Colonic mucosa (tissue), 4 donors: Measurements from ENCODE around the gene SUPT5H. TPM values are rescaled to one million over a fixed set of nuclear protein-coding genes. Genes with fewer than 3 reads are reported as not detected.
A peak's percentile ranks its signal among the peaks of the same experiment; 100 is the strongest.

Experiments used
- DNase-seq: peaks from one replicate; pipeline ENCODE4 v3.0.0-alpha.2; 2020
- H3K27ac ChIP-seq: fragments of 200-600 bp; one replicate; pipeline ENCODE4 v1.8.0; 2021
- H3K27me3 ChIP-seq: fragments of 200-600 bp; one replicate; pipeline ENCODE4 v1.8.0; 2021
- H3K36me3 ChIP-seq: fragments of 200-600 bp; one replicate; pipeline ENCODE4 v1.8.0; 2021
- H3K4me1 ChIP-seq: fragments of 200-600 bp; one replicate; pipeline ENCODE4 v1.8.0; 2021; ENCODE audit warnings: mild to moderate bottlenecking
- H3K4me3 ChIP-seq: fragments of 200-600 bp; one replicate; pipeline ENCODE4 v1.8.0; 2021
- H3K9ac ChIP-seq, 2 donors: one replicate each; pipeline ENCODE4 v1.7.0; 2013; ENCODE audit warnings: control low read depth in 2 of 2, low read depth in 2 of 2, low read length in 2 of 2
- H3K9me3 ChIP-seq: fragments of 200-600 bp; one replicate; pipeline ENCODE4 v1.8.0; 2021
- CTCF ChIP-seq: fragments of 200-600 bp; IDR thresholded peaks from one replicate; pipeline ENCODE4 v1.8.0; 2022; ENCODE audit warnings: antibody characterized with exemption, mild to moderate bottlenecking
- intact Hi-C: fragments of 100-400 bp; cut with DNase I; formaldehyde crosslinking; loops from one replicate; pipeline ENCODE4 v1.14.1; 2022
- total RNA-seq, 2 donors: library from RNA; stranded (reverse); fragmentation: NEBNext Ultra II Directional in 1 of 2; extraction: Animal tissue kit (Norgen Biotek cat#: 25700) in 1 of 2; gene quantifications; one replicate each; pipeline ENCODE4 v1.2.1, GENCODE V29; 2021
- donor health status: healthy.
- donor health status: DM: no; HTN: no; CAD: no.
- donor health status: DM: no; HTN: no; CAD: no.

Gene SUPT5H
- total RNA-seq, result 100 to 1,000 TPM in 1 of 2 donors, 10 to 100 TPM in 1; 76.6 to 123 TPM

GRCh38 chr19:39445196-39446111 lies at the start of gene SUPT5H:
Gene SUPT5H, plus strand, starts transcription at chr19:39445582. Its CDS starts 309 bp downstream, at chr19:39445891.
- Histone ChIP-seq H3K9ac (peak within 1 kb of the TSS; percentile 98 to 100), H3K36me3 (no peaks in the 10 kb centered on the region), H3K9me3 (no peaks in the 10 kb centered on the region), H3K27me3 (no peaks in the 10 kb centered on the region), H3K4me1 (peaks cover 6% of the 10 kb centered on the region), H3K4me3 (peak within 1 kb of the TSS; percentile 82), H3K27ac (peak within 1 kb of the TSS; percentile 91)
- intact Hi-C loops, result loop anchor here (10.0 kb wide), 1 partner anchor 89 kb away; the partner anchor contains the start of gene EID2B
- no peak for TF ChIP-seq CTCF
- DNase-seq, result peak; percentile 98

- Histone ChIP-seq H3K27ac (peak overlapping the region; percentile 99), H3K36me3 (no peaks in the 10 kb centered on the region), H3K9ac (peak overlapping the region; percentile 73 to 95), H3K4me3 (peak overlapping the region; percentile 10), H3K4me1 (peaks cover 24% of the 10 kb centered on the region), H3K9me3 (no peaks in the 10 kb centered on the region), H3K27me3 (no peaks in the 10 kb centered on the region)
- TF ChIP-seq CTCF, result peak; percentile 96
- DNase-seq, result peak; percentile 97
- intact Hi-C loops, result no loop called here
These were observed 47.8 kb upstream of the SUPT5H start for GRCh38 chr19:39397360-39398296.

GRCh38 chr19:39398297-39398864 lies 47.0 kb upstream of the SUPT5H start:
- H3K4me3 ChIP-seq, result peak overlapping the region; percentile 10
- peak overlapping the region; percentile 99 for H3K27ac ChIP-seq
- DNase-seq, result peak; percentile 89
- no peaks in the 10 kb centered on the region for H3K27me3 ChIP-seq
- H3K4me1 ChIP-seq, result peaks cover 24% of the 10 kb centered on the region
- no peak for TF ChIP-seq CTCF
- no peaks in the 10 kb centered on the region for H3K36me3 ChIP-seq
- intact Hi-C loops, result no loop called here
- H3K9ac ChIP-seq, result peak overlapping the region; percentile 73 to 95
- H3K9me3 ChIP-seq, result no peaks in the 10 kb centered on the region

- Histone ChIP-seq H3K4me1 (peaks cover 24% of the 10 kb centered on the region), H3K27ac (peak overlapping the region; percentile 99), H3K9me3 (no peaks in the 10 kb centered on the region), H3K27me3 (no peaks in the 10 kb centered on the region), H3K36me3 (no peaks in the 10 kb centered on the region), H3K4me3 (no peak overlapping the region), H3K9ac (peak overlapping the region; percentile 1 to 70)
- TF ChIP-seq CTCF, result no peak
- intact Hi-C loops, result no loop called here
- no peak for DNase-seq
These were observed 45.7 kb upstream of the SUPT5H start for GRCh38 chr19:39399668-39400050.

- Histone ChIP-seq H3K27ac (peak overlapping the region; percentile 99), H3K36me3 (no peaks in the 10 kb centered on the region), H3K27me3 (no peaks in the 10 kb centered on the region), H3K9ac (peak overlapping the region in 1 of 2 donors; percentile 70), H3K4me1 (peaks cover 24% of the 10 kb centered on the region), H3K9me3 (no peaks in the 10 kb centered on the region), H3K4me3 (no peak overlapping the region)
- intact Hi-C loops, result no loop called here
- no peak for DNase-seq
- no peak for TF ChIP-seq CTCF
These were observed 45.3 kb upstream of the SUPT5H start for GRCh38 chr19:39400061-39400460.
